Thyroid gland (tissue), 4 donors: Measurements from ENCODE around the gene HIPK3.

Experiments used
- CTCF ChIP-seq, 6 experiments: fragments of 200-600 bp in 3 of 6; fragments of 450-650 bp in 3 of 6; sonication (generic) in 3 of 6; IDR thresholded peaks; one replicate each; pipeline ENCODE4 v1.5.1; 2016 to 2019; ENCODE audit warnings: antibody characterized with exemption in 6 of 6, mild to moderate bottlenecking in 2 of 6, inconsistent platforms in 1 of 6, moderate library complexity in 1 of 6
- POLR2A ChIP-seq, 2 donors: fragments of 450-650 bp; IDR thresholded peaks; one replicate each; pipeline ENCODE4 v1.6.1; 2017; ENCODE audit warnings: antibody characterized with exemption in 2 of 2, mild to moderate bottlenecking in 2 of 2, moderate library complexity in 1 of 2

- TF ChIP-seq CTCF (IDR thresholded peaks at IDR 0.05) (no peak), POLR2A (IDR thresholded peaks at IDR 0.05) (no peak)
Observed at GRCh38 chr11:33389635-33390034, 132.5 kb downstream of the HIPK3 start.
